ENCODE data around the gene BBS12.

Gene BBS12

DNA sequence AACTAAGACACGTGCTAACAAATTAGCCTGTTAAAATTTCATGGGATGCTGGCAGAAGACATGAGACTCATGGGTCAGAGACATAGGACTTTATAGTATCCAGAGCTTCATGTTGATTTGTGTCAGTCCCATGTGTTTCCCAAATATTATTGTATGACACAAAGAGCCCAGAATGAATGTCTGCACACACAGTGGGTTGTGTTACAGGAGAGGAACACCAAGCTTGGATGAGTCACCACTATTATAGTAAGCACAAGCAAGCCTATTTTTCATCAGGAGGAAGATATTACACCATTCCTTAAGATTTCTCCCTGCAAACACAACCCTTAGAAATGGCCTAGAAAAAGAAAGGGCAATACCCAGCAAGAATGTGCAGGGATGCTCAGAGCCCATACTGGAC, 15.4 kb downstream of the BBS12 start:
- H3K4me3 ChIP-seq (ENCODE audit: low read depth, low read length): no peak overlapping the region
- H3K36me3 ChIP-seq: no peaks in the 10 kb centered on the region
- H3K9me3 ChIP-seq (ENCODE audit: severe bottlenecking): no peaks in the 10 kb centered on the region
- no peak overlapping the region for H3K27ac ChIP-seq
- no peaks in the 10 kb centered on the region for H3K27me3 ChIP-seq (ENCODE audit: insufficient read depth, low read depth, severe bottlenecking)
- DNase-seq: no peak
- TF ChIP-seq, protein P1, sequence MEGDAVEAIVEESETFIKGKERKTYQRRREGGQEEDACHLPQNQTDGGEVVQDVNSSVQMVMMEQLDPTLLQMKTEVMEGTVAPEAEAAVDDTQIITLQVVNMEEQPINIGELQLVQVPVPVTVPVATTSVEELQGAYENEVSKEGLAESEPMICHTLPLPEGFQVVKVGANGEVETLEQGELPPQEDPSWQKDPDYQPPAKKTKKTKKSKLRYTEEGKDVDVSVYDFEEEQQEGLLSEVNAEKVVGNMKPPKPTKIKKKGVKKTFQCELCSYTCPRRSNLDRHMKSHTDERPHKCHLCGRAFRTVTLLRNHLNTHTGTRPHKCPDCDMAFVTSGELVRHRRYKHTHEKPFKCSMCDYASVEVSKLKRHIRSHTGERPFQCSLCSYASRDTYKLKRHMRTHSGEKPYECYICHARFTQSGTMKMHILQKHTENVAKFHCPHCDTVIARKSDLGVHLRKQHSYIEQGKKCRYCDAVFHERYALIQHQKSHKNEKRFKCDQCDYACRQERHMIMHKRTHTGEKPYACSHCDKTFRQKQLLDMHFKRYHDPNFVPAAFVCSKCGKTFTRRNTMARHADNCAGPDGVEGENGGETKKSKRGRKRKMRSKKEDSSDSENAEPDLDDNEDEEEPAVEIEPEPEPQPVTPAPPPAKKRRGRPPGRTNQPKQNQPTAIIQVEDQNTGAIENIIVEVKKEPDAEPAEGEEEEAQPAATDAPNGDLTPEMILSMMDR (IDR thresholded peaks at IDR 0.05; ENCODE audit: low read depth, low read length): no peak

DNA sequence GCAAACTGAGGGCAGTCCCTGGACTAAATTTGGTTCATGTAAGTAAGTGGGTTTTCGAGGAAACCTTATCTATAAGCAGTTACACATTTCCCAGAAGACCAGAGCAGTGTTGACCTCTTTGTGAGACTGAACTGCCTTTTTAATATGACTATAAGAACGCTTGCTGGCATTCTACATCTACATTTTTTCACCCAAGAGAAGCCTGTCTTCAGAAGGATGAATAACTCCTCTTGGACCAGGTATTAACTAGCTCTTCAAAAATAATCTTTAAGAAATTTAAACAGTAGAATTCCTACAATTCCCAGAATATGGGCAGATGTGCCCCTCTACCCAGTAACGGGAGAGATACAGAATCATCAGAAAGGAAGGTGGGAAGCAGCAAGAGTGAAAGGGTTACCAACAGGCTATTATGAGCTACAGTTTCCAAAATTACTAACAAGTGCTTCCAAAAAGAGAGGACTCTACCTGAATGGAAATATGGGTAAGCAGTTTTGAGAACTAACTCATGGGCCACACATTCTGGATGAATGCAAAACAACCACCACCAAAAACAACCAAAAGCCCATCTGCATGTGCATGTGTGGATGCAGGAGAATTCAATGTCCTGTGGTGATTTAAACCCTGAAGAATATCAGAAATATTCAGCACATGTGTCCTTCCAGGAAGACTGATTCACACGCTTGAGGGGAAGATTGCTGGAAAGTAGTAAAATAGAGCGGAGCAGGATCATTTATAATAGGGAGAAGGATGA, 17.4 kb downstream of the BBS12 start:
- Histone ChIP-seq H3K4me3 (ENCODE audit: low read depth, low read length) (no peak overlapping the region), H3K27me3 (ENCODE audit: insufficient read depth, low read depth, severe bottlenecking) (no peaks in the 10 kb centered on the region), H3K9me3 (ENCODE audit: severe bottlenecking) (no peaks in the 10 kb centered on the region), H3K27ac (no peak overlapping the region), H3K36me3 (no peaks in the 10 kb centered on the region)
- DNase-seq: no peak
- TF ChIP-seq, protein P1 (IDR thresholded peaks at IDR 0.05; ENCODE audit: low read depth, low read length): no peak

DNA sequence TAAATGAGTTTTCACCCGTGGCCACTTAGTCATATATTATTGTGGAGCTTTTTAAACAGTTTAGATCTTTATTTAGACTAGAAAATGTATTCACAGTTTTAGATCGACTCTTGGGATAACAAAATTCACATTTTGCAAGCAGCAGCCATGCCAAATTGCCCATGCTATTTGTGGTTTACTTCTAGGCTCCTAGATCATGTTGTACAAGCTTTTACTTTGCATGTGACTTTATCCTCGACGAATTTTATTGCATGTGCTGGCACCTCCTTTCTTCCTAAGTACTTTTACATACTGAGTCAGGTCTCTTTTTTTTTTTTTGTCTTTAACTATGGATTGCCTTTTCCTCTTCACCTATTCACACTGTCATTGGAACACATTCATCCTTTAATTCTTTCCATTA, 23.2 kb downstream of the BBS12 start:
- Histone ChIP-seq H3K4me3 (ENCODE audit: low read depth, low read length) (no peak overlapping the region), H3K27ac (no peak overlapping the region), H3K36me3 (no peaks in the 10 kb centered on the region), H3K9me3 (ENCODE audit: severe bottlenecking) (no peaks in the 10 kb centered on the region), H3K27me3 (ENCODE audit: insufficient read depth, low read depth, severe bottlenecking) (no peaks in the 10 kb centered on the region)
- TF ChIP-seq, protein P1 (IDR thresholded peaks at IDR 0.05; ENCODE audit: low read depth, low read length): no peak
- no peak for DNase-seq

DNA sequence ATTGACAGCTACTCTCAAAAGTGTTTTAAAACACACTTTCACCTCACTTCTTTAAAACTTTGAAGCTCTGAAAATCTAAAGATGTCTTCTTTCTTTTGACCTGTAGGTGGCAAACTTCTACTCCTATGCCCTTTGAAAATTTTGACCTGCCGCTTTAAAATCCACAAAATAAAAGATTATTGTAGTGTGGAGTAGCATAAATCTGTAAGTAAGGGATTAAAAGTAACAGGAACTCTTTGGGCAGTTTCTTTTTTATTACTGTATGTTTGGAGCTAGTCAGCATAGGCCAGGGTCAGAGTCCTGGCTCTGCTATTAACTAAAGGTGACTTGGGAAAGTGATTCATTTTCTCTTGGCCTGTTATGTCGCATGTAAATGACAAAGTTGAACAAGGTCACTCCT, 25.5 kb downstream of the BBS12 start:
- H3K36me3 ChIP-seq: no peaks in the 10 kb centered on the region
- TF ChIP-seq, protein P1 (IDR thresholded peaks at IDR 0.05; ENCODE audit: low read depth, low read length): peak; percentile 41
- H3K27ac ChIP-seq: no peak overlapping the region
- no peak for DNase-seq
- H3K9me3 ChIP-seq (ENCODE audit: severe bottlenecking): no peaks in the 10 kb centered on the region
- H3K4me3 ChIP-seq (ENCODE audit: low read depth, low read length): no peak overlapping the region
- no peaks in the 10 kb centered on the region for H3K27me3 ChIP-seq (ENCODE audit: insufficient read depth, low read depth, severe bottlenecking)

DNA sequence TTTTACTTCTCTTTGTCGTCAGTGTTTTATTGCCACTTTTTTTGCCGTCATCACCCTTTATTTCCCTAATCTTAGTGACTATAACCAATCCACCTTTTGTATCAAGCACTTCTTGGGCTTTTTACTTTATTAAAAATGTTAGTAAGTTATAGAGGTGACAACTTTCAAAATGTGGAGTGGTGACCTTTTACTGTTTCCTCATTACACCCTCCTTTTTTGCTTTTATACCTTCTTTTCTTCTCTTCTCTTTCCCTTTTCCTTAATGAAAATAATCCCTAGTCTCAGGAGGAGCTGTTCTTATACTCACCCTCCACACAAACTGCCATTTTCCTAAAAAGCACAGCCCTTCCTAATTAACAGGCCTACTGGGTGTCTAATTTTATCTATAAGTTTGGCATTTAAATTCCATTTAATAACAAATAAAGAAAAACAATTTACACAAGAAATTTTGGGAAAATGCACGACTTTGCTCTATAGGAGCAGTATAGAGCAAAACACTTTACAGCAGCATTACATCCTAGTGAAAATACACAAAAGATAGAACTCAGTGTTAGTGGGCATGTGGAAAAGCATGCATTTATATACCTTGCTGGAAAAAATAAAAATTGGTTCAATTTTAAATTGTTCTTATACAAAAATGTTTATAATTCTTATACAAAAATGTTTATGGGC, 27.3 kb downstream of the BBS12 start:
- TF ChIP-seq, protein P1 (IDR thresholded peaks at IDR 0.05; ENCODE audit: low read depth, low read length): peak; percentile 13; the same call in 1 of the 2 replicates
- Histone ChIP-seq H3K36me3 (no peaks in the 10 kb centered on the region), H3K27ac (no peak overlapping the region), H3K4me3 (ENCODE audit: low read depth, low read length) (no peak overlapping the region), H3K9me3 (ENCODE audit: severe bottlenecking) (no peaks in the 10 kb centered on the region), H3K27me3 (ENCODE audit: insufficient read depth, low read depth, severe bottlenecking) (no peaks in the 10 kb centered on the region)
- no peak for DNase-seq

Measured in WERI-Rb-1 (cell line).